CD4-positive, CD25-positive, alpha-beta regulatory T cell (primary cell): Measurements from ENCODE around the gene POLR2E. TPM values are rescaled to one million over a fixed set of nuclear protein-coding genes. Genes with fewer than 3 reads are reported as not detected.

Experiments used
- ATAC-seq, 2 donors: fragments of 150-1000 bp; cut with Tn5 transposase; one replicate each; pipeline ENCODE4 v1.10.0; 2021; ENCODE audit warnings: low read depth in 2 of 2, moderate number of reproducible peaks in 2 of 2, moderate library complexity in 1 of 2
- DNase-seq, 3 donors: peaks; one replicate each; pipeline versions ENCODE4 v3.0.0 to v3.0.0-alpha.2; 2012 to 2022; ENCODE audit warnings: mixed read lengths in 1 of 3
- H3K27ac ChIP-seq: one replicate; pipeline ENCODE4 v1.7.0; 2013; ENCODE audit warnings: mild to moderate bottlenecking, low read length; ENCODE audit not compliant: insufficient read depth, poor library complexity, severe bottlenecking
- H3K27me3 ChIP-seq: one replicate; pipeline ENCODE4 v1.7.0; 2013; ENCODE audit warnings: low read length; ENCODE audit not compliant: control insufficient read depth, insufficient read depth
- H3K36me3 ChIP-seq: one replicate; pipeline ENCODE4 v1.7.0; 2013; ENCODE audit warnings: mild to moderate bottlenecking, low read length, moderate library complexity; ENCODE audit not compliant: control insufficient read depth, insufficient read depth
- H3K4me1 ChIP-seq: 2 replicates; pipeline ENCODE4 v1.7.0; 2013; ENCODE audit warnings: mild to moderate bottlenecking, low read length; ENCODE audit not compliant: insufficient read depth, control insufficient read depth, poor library complexity, severe bottlenecking
- H3K4me3 ChIP-seq: one replicate; pipeline ENCODE4 v1.7.0; 2013; ENCODE audit warnings: low read depth, mild to moderate bottlenecking, low read length, moderate library complexity
- H3K9me3 ChIP-seq, 2 experiments: 1 replicate in 1 of 2; 2 replicates in 1 of 2; pipeline ENCODE4 v1.7.0; 2013; ENCODE audit warnings: low read length in 2 of 2, mild to moderate bottlenecking in 1 of 2, moderate library complexity in 1 of 2; ENCODE audit not compliant: control insufficient read depth in 2 of 2
- H3K27ac Mint-ChIP-seq, 3 donors: one replicate each; pipeline ENCODE4 v1.8.0; 2020 to 2022; ENCODE audit warnings: mild to moderate bottlenecking in 3 of 3, mixed read lengths in 3 of 3, moderate library complexity in 2 of 3
- H3K27me3 Mint-ChIP-seq: one replicate; pipeline ENCODE4 v1.8.0; 2022; ENCODE audit warnings: mild to moderate bottlenecking, mixed read lengths
- H3K36me3 Mint-ChIP-seq: one replicate; pipeline ENCODE4 v1.8.0; 2020; ENCODE audit warnings: mixed read lengths
- H3K4me1 Mint-ChIP-seq, 4 donors: one replicate each; pipeline ENCODE4 v1.8.0; 2020 to 2022; ENCODE audit warnings: mixed read lengths in 4 of 4, mild to moderate bottlenecking in 1 of 4
- H3K4me3 Mint-ChIP-seq, 4 donors: one replicate each; pipeline ENCODE4 v1.8.0; 2020 to 2022; ENCODE audit warnings: mild to moderate bottlenecking in 4 of 4, mixed read lengths in 4 of 4, moderate library complexity in 3 of 4
- H3K9me3 Mint-ChIP-seq, 7 donors: one replicate each; pipeline ENCODE4 v1.8.0; 2020 to 2022; ENCODE audit warnings: mixed read lengths in 7 of 7, mild to moderate bottlenecking in 3 of 7, moderate library complexity in 2 of 7
- polyA plus RNA-seq, 4 donors: library from polyadenylated mRNA; unstranded; fragments of 300-500 nt; fragmentation: Illumina TruSeq; gene quantifications; one replicate each; pipeline ENCODE4 v1.2.3, GENCODE V29; 2021
- total RNA-seq: library from RNA; stranded (reverse); gene quantifications from one replicate; pipeline ENCODE4 v1.2.3, GENCODE V29; 2022

The POLR2E gene
- total and polyA plus RNA-seq, 5 donors from 2014 or later: 72.4 to 145 (median 125) TPM

DNA sequence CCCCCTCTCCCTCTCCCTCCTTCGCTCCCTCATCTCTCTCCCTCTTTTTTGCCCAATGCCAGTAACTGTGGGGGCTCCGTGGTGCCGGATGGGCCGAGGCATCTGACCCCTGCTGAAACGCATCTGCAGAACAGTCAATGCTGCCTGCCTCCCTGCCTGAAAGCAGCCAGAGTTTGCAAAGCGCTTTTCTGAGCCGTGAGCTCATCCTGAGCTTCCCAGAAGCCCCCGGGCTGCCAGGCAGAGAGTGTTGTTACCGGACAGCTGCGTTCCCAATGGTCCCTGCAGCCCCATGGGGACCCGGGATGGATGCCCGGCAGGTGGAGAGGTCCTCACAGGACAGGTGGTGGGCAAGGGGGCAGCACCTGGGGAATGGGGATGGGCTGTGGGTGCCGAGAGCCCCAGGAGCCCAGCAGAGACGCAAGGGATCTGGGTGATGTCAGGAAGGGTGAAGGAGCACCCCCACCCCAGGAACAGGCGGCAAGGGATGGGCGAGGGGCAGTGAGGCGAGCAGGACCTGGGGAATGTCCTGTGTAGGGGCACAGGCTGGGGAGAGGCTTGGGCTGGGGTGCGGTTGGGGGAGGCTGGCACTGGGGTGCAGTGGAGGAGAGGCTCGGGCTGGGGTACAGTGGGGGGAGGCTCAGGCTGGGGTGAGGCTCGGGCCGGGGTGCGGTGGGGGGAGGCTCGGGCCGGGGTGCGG, 41.6 kb upstream of the POLR2E start:
- Mint-ChIP-seq H3K4me3 (peak overlapping the region in 1 of 4 donors; percentile 46), H3K9me3 (peaks cover 0 to 4% (median 0%) of the 10 kb centered on the region in 7 donors), H3K27ac (peak overlapping the region; percentile 54 to 93 (median 93)), H3K4me1 (peaks cover 0 to 34% (median 14%) of the 10 kb centered on the region in 4 donors), H3K36me3 (peaks cover 6% of the 10 kb centered on the region), H3K27me3 (no peaks in the 10 kb centered on the region)
- DNase-seq (no peak), ATAC-seq (no peak)
- Histone ChIP-seq H3K9me3 (no peaks in the 10 kb centered on the region), H3K36me3 (no peaks in the 10 kb centered on the region), H3K4me3 (no peak overlapping the region), H3K27me3 (no peaks in the 10 kb centered on the region), H3K4me1 (peaks cover 31% of the 10 kb centered on the region), H3K27ac (no peak overlapping the region)

DNA sequence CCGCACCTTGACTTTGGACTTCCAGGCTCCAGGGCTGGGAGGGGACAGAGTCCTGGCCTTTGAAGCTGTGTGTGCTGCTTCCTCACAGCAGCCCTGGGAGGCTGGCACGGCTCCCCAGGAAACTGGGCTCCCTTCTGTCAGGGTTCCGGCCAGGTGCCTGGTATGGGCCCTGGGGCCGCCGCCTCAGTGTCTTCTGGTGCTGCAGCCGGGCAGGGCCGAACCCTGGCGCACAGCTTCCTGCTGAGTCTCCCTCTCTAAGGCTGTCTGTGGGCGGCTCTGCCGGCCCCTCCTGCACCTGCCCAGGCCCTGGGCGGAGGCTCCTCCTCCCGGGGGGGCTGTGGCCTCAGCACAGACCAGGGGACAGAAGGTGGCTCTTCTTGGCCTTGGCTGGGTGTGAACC, 41.0 kb upstream of the POLR2E start:
- no peak overlapping the region for H3K27ac ChIP-seq
- no peaks in the 10 kb centered on the region for H3K9me3 ChIP-seq
- H3K4me1 ChIP-seq: peaks cover 34% of the 10 kb centered on the region
- no peaks in the 10 kb centered on the region for H3K36me3 ChIP-seq
- DNase-seq (peak in 1 of 3 donors; percentile 22), ATAC-seq (no peak)
- Mint-ChIP-seq H3K9me3 (peaks cover 0 to 4% (median 0%) of the 10 kb centered on the region in 7 donors), H3K27me3 (no peaks in the 10 kb centered on the region), H3K27ac (peak overlapping the region in 2 of 3 donors; percentile 93), H3K4me3 (no peak overlapping the region), H3K36me3 (peaks cover 5% of the 10 kb centered on the region), H3K4me1 (peaks cover 0 to 34% (median 14%) of the 10 kb centered on the region in 4 donors)
- no peak overlapping the region for H3K4me3 ChIP-seq
- no peaks in the 10 kb centered on the region for H3K27me3 ChIP-seq

GRCh38 chr19:1135454-1135853, 40.3 kb upstream of the POLR2E start:
- H3K27ac Mint-ChIP-seq: peak overlapping the region in 2 of 3 donors; percentile 69 to 85
- no peak overlapping the region for H3K4me3 Mint-ChIP-seq
- peaks cover 5% of the 10 kb centered on the region for H3K36me3 Mint-ChIP-seq
- no peaks in the 10 kb centered on the region for H3K9me3 ChIP-seq
- peaks cover 0 to 4% (median 0%) of the 10 kb centered on the region in 7 donors for H3K9me3 Mint-ChIP-seq
- H3K27me3 ChIP-seq: no peaks in the 10 kb centered on the region
- H3K4me1 Mint-ChIP-seq: peaks cover 0 to 39% (median 16%) of the 10 kb centered on the region in 4 donors
- no peaks in the 10 kb centered on the region for H3K36me3 ChIP-seq
- no peak for DNase-seq
- H3K4me1 ChIP-seq: peaks cover 41% of the 10 kb centered on the region
- no peaks in the 10 kb centered on the region for H3K27me3 Mint-ChIP-seq
- H3K27ac ChIP-seq: no peak overlapping the region
- no peak for ATAC-seq
- H3K4me3 ChIP-seq: no peak overlapping the region

- Histone ChIP-seq H3K4me1 (peaks cover 51% of the 10 kb centered on the region), H3K36me3 (no peaks in the 10 kb centered on the region), H3K27ac (no peak overlapping the region), H3K4me3 (no peak overlapping the region), H3K9me3 (no peaks in the 10 kb centered on the region), H3K27me3 (no peaks in the 10 kb centered on the region)
- Mint-ChIP-seq H3K27me3 (no peaks in the 10 kb centered on the region), H3K4me1 (peaks cover 0 to 48% (median 16%) of the 10 kb centered on the region in 4 donors), H3K27ac (peak overlapping the region in 1 of 3 donors; percentile 98), H3K36me3 (no peaks in the 10 kb centered on the region), H3K9me3 (no peaks in the 10 kb centered on the region), H3K4me3 (no peak overlapping the region)
- no peak for DNase-seq
- no peak for ATAC-seq
These were observed 39.3 kb upstream of the POLR2E start for GRCh38 chr19:1134431-1134830.

GRCh38 chr19:1133471-1133929, 38.3 kb upstream of the POLR2E start:
- peak overlapping the region; percentile 73 to 87 (median 80) for H3K4me3 Mint-ChIP-seq

DNA sequence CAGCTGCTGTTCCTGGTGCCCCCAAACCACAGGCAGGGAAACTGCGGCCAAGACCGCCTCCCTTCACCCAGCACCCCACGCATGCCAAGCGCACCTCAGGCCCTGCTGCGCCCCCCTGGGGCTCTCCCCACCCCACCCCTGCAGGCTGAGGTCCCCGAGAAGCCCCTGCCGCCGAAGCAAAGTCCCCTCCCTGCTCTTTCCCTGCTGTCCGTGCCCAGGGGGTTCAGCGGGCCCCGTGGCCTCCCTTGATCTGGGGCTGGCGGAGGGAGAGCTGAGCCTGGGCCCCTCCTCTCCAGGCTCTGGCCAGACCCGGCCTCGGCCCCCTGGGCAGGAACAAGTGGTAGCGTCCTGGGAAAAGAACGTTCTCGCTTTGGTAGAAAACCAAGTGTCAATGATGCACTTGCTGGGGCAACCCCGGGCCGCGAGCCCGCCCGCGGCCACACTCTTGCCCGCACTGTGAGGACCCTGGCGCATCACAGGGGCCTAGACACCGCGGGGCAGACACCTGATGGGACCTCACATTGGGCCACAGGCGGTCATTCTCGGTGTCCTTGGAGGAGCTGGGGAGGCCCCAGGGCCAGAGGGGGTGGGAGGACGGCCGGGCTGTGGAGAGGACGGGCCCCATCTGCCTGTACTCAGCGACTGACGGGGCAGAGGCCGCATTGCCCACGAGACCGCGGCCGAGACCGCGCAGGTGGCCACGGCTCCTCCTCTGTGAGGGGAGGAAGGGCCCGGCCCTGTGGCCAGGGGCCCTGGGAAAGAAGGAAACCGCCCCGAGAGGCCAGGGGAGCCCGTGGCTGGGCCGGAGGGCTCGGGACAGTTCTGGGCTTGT, 37.6 kb upstream of the POLR2E start:
- no peaks in the 10 kb centered on the region for H3K27me3 Mint-ChIP-seq
- H3K4me1 Mint-ChIP-seq: peaks cover 0 to 48% (median 15%) of the 10 kb centered on the region in 4 donors
- no peaks in the 10 kb centered on the region for H3K9me3 Mint-ChIP-seq
- H3K36me3 ChIP-seq: no peaks in the 10 kb centered on the region
- no peak overlapping the region for H3K4me3 ChIP-seq
- no peaks in the 10 kb centered on the region for H3K36me3 Mint-ChIP-seq
- peak overlapping the region; percentile 56 to 89 (median 87) for H3K27ac Mint-ChIP-seq
- peak overlapping the region; percentile 87 to 99 (median 92) for H3K4me3 Mint-ChIP-seq
- H3K9me3 ChIP-seq: no peaks in the 10 kb centered on the region
- H3K27me3 ChIP-seq: no peaks in the 10 kb centered on the region
- no peak for ATAC-seq
- peaks cover 55% of the 10 kb centered on the region for H3K4me1 ChIP-seq
- peak in 1 of 3 donors; percentile 24 for DNase-seq
- H3K27ac ChIP-seq: peak overlapping the region; percentile 92

More at GRCh38 chr19:1133471-1133929, 38.3 kb upstream of the POLR2E start:
- H3K36me3 ChIP-seq: no peaks in the 10 kb centered on the region
- Mint-ChIP-seq H3K27ac (peak overlapping the region; percentile 71 to 98 (median 93)), H3K27me3 (no peaks in the 10 kb centered on the region), H3K4me1 (peaks cover 0 to 51% (median 13%) of the 10 kb centered on the region in 4 donors), H3K9me3 (no peaks in the 10 kb centered on the region), H3K36me3 (no peaks in the 10 kb centered on the region)
- peaks cover 55% of the 10 kb centered on the region for H3K4me1 ChIP-seq
- peak; percentile 49 to 81 (median 80) for DNase-seq
- no peaks in the 10 kb centered on the region for H3K9me3 ChIP-seq
- H3K27me3 ChIP-seq: no peaks in the 10 kb centered on the region
- ATAC-seq: peak; percentile 26 to 29
- peak overlapping the region; percentile 92 for H3K27ac ChIP-seq
- H3K4me3 ChIP-seq: no peak overlapping the region

- Mint-ChIP-seq H3K4me3 (peak overlapping the region; percentile 87 to 99 (median 92)), H3K36me3 (no peaks in the 10 kb centered on the region), H3K27ac (peak overlapping the region; percentile 87 to 94 (median 93)), H3K9me3 (no peaks in the 10 kb centered on the region), H3K4me1 (peaks cover 0 to 50% (median 15%) of the 10 kb centered on the region in 4 donors), H3K27me3 (no peaks in the 10 kb centered on the region)
- H3K36me3 ChIP-seq: peaks cover 8% of the 10 kb centered on the region
- no peaks in the 10 kb centered on the region for H3K27me3 ChIP-seq
- ATAC-seq (peak; percentile 75 to 77), DNase-seq (peak; percentile 78 to 94 (median 85))
- peaks cover 55% of the 10 kb centered on the region for H3K4me1 ChIP-seq
- peak overlapping the region; percentile 92 for H3K27ac ChIP-seq
- no peaks in the 10 kb centered on the region for H3K9me3 ChIP-seq
- H3K4me3 ChIP-seq: peak overlapping the region; percentile 66
These were observed 36.8 kb upstream of the POLR2E start for GRCh38 chr19:1131718-1132551.
